HG03469 (cell line): ENCODE results near the gene RUSF1.
"Not testable (repeated sequence)": the region's sequence is repeated elsewhere in the genome, so short reads cannot be mapped to it uniquely, and the experiment has no call there.

ENCODE experiments used
- ATAC-seq: cut with Tn5 transposase; IDR thresholded peaks from one replicate; pipeline ENCODE4 v1.9.1; 2021; ENCODE audit warnings: mild to moderate bottlenecking, moderate library complexity, moderate number of reproducible peaks; ENCODE audit not compliant: unreplicated experiment

The RUSF1 gene

GRCh38 chr16:31487071-31487719, 21.0 kb downstream of the RUSF1 start:
- no peak for ATAC-seq

- no peak for ATAC-seq
These were observed 22.1 kb downstream of the RUSF1 start for GRCh38 chr16:31486045-31486444.

- ATAC-seq = no peak
These were observed 22.6 kb downstream of the RUSF1 start for GRCh38 chr16:31485571-31485970.

DNA sequence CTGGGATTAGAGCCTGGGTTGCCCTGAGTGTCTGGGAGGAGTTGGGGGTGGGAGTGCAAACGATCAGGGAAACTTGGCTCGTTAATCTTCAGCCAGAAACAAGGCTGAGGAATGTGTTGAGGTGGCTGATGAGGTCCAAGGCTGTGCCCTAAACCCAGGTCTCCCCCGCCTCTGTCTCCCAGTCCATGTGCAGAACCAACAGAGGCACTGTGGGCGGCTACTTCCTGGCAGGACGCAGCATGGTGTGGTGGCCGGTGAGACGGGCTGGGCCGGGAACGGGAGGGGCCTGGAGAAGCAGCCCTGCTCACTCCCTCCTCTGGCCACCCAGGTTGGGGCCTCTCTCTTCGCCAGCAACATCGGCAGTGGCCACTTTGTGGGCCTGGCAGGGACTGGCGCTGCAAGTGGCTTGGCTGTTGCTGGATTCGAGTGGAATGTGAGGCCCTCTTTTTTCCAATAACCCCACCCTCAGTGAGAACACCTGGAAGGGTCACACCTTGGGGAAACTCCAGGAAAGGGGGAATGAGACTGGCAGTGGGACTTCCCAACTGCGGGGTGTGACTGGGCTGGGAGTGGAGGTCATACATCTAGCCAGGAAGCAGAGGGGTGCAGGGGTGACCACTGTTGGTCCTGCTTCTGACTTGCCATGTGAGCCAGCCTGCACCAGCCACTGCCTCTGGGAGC, 23.6 kb downstream of the RUSF1 start:
- no peak for ATAC-seq

- ATAC-seq = not testable (repeated sequence)
These were observed 24.1 kb downstream of the RUSF1 start for GRCh38 chr16:31484048-31484447.

DNA sequence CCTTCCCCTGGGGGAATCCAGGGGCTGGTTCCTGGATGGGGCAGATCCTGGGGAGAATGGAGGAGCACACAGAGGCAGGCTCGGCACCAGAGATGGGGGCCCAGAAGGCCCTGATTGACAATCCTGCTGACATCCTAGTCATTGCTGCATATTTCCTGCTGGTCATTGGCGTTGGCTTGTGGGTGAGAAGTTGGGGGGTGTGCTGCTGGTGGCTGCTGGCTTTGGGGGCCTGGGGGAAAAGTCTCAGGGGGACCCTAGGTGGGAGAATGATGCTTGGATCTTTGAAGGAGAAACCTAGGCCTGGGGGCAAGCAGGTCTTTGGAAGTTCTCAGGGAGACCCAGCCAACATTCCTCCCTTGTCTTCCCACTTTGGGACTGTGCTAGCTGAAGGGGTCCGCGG, 25.1 kb downstream of the RUSF1 start, which contains the start of gene SLC5A2:
Gene SLC5A2, plus strand, starts transcription at position 43 of the 400 bp plus-strand sequence. Its CDS starts 14 bp downstream, at position 57.
- ATAC-seq = no peak

GRCh38 chr16:31480851-31481536, 27.2 kb downstream of the RUSF1 start:
- ATAC-seq = no peak

DNA sequence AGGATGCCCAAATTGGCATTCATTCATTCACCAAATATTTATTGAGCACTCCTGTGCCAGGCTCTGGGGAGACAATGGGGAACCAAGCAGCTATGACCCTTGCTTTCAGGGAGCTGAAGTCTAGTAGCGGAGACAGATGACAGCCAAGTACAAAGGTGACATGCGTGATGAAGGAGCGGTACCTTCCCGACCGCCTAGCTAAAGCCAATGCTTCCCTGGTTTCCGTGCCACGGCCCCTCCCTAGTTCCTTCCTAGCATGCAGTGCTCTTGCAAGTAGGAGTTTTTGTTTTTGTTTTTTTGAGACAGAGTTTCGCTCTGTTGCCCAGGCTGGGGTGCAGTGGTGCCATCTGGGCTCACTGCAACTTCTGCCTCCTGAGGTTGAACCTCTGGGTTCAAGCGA, 28.4 kb downstream of the RUSF1 start:
- ATAC-seq = no peak

- ATAC-seq = no peak
These were observed 29.2 kb downstream of the RUSF1 start for GRCh38 chr16:31478956-31479355.

DNA sequence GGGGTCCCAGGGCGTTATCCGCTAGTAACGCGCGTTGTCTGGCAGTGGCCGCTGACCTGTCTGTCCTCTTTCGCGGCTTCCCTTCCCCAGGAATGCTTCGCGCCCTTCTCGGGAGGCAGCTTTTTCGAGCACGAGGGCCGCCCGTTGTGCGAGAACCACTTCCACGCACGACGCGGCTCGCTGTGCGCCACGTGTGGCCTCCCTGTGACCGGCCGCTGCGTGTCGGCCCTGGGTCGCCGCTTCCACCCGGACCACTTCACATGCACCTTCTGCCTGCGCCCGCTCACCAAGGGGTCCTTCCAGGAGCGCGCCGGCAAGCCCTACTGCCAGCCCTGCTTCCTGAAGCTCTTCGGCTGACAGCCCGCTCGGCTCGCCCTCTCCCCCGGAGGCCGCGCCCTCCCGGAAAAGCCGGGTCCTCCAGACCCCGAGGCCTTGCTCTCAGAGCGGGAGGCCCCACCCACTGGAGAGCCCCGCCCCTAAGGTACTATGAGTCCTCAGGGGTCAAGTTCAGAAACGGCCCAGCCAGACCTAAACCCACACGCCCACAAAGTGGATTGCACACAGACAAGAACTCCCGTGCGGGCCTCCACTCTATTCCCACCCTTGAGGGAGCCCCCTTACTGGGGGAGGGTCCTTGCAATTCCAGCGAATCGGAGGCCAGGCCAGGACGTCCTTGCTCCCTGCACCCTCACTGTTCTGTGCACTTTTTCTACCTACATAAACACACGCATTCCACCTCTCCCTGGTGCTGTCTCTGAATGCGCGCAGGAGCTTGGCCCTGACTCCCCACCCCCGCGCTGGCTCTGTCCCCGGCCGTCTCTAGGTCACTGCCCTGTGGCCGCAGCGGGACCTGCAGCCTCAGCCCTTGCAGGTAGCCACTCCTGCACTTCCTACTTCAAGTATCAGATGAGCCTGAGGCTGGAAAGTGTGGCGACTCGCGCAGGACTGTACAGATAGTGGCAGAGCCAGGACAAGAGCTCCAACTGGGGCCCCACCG, 30.7 kb downstream of the RUSF1 start:
- no peak for ATAC-seq

GRCh38 chr16:31476303-31477219, 31.6 kb downstream of the RUSF1 start:
- no peak for ATAC-seq

DNA sequence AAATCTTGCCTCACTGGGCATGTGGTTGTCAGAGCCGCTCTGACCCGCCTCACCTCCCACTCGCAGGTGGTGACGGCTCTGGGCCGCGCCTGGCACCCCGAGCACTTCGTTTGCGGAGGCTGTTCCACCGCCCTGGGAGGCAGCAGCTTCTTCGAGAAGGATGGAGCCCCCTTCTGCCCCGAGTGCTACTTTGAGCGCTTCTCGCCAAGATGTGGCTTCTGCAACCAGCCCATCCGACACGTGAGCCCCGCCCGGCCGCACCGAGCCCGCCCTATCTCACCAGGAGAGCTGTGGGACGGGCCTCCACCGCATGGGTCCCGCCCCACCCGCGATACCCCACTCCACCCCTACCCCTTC, 32.3 kb downstream of the RUSF1 start:
- ATAC-seq = no peak

- ATAC-seq = no peak
These were observed 33.1 kb downstream of the RUSF1 start for GRCh38 chr16:31474773-31475738.

DNA sequence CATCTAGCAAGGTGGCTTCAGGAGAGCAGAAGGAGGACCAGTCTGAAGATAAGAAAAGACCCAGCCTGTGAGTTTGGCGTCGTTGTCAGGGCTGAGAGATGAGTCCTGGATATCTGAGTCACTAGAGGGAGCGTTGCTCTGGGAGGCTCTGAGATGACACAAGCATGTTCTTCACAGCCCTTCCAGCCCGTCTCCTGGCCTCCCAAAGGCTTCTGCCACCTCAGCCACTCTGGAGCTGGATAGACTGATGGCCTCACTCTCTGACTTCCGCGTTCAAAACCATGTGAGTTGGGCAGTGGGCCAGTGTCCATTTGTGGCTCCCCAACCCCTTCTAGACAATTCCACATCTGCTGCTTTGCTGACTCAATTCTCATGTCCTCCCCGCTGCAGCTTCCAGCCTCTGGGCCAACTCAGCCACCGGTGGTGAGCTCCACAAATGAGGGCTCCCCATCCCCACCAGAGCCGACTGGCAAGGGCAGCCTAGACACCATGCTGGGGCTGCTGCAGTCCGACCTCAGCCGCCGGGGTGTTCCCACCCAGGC, 33.9 kb downstream of the RUSF1 start:
- no peak for ATAC-seq

GRCh38 chr16:31473264-31473984, 34.8 kb downstream of the RUSF1 start:
- ATAC-seq = no peak

DNA sequence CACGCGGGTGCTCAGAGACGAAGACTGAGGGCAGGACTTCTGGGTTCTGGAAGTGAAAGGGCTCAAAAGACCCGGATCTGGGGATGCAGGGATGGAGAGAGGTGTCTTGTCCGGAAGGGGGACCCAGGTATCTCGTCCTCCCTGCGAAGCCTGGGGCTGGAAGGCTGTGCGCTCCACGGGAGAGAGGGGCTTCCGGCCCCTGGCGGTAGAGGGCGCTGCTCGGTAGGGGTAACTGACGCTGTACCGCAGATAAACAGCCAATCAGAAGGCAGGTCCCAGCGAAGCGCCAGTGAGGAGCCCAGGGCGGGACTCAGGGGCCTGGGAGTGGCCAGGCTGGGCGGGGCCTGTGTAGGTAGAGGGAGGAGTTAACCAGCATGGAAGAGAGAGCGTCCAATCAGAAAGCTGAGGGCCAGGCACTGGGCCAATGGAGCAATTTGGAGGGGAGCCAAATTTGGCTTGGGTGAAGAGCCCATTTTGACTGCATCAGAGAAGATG, 35.4 kb downstream of the RUSF1 start:
- ATAC-seq = no peak

DNA sequence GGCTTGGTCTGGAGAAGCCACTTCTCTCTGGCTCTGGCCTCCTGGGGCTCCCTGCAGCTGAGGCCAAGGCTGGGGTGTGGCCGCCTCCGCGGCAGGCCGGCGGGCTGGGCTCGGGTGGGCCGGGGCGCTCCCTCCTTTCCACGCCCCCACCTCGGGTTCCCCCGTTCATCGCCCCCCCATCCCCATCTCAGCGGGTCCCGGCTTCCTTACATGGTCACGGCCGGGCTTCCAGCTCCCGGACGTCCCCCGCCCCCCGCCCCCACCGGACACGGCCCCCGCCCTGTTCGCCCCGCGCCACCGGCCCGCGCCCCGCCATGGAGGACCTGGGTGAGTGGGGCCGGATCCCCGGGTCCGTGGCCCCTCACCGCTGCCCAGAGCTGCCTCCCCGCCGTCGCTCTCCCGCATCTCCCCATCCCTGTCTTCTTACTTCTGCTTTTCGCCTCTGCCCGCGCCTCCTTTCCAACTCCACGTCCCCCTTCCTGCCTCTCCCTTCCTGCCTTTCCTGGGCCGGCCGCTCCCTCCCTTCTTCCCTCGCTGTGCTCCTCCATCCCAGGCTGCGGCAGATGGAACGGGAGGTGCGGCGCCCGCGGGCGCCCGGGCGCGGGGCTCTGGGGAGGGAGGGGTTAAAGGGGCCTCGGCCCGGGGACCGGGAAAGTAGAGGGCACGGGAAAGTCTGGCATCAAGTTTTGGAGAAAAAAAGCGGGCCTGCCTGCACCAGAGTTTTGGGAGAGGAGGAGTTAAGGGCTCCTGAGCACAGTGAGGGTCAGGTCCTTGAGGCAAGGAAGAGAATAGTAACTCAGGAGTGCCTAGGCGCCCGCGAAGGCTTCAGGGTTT, 36.1 kb downstream of the RUSF1 start, which contains the start of gene TGFB1I1:
Gene TGFB1I1, plus strand, starts transcription at position 278 of the 834 bp plus-strand sequence. Its CDS starts 37 bp downstream, at position 315.
- ATAC-seq = no peak
